Islet of Langerhans (tissue), 1 donor: Measurements from ENCODE around the gene CPLX3.

Experiments
- FAIRE-seq: peaks from one replicate; lab custom pipeline; 2011; peaks lifted over from hg19 to GRCh38; lab: Jason Lieb, UNC

Gene CPLX3

GRCh38 chr15:74845581-74845980 is 19.2 kb downstream of the CPLX3 start:
- FAIRE-seq = no peak

GRCh38 chr15:74847432-74847831 is 21.0 kb downstream of the CPLX3 start:
- peak; percentile 65 for FAIRE-seq

GRCh38 chr15:74850393-74850792 is 24.0 kb downstream of the CPLX3 start:
- FAIRE-seq = no peak

GRCh38 chr15:74851960-74852359 is 25.5 kb downstream of the CPLX3 start:
- FAIRE-seq = no peak

GRCh38 chr15:74854453-74855022 is 28.1 kb downstream of the CPLX3 start:
- no peak for FAIRE-seq

GRCh38 chr15:74855857-74856256 is 29.4 kb downstream of the CPLX3 start:
- no peak for FAIRE-seq

- no peak for FAIRE-seq
Observed at GRCh38 chr15:74856537-74856936, 30.1 kb downstream of the CPLX3 start.

GRCh38 chr15:74857082-74857655 is 30.7 kb downstream of the CPLX3 start:
- no peak for FAIRE-seq

- no peak for FAIRE-seq
Observed at GRCh38 chr15:74857671-74858368, 31.4 kb downstream of the CPLX3 start.

GRCh38 chr15:74858369-74858740 is 31.9 kb downstream of the CPLX3 start:
- FAIRE-seq = no peak

GRCh38 chr15:74863239-74864056 is 37.0 kb downstream of the CPLX3 start:
- FAIRE-seq = no peak

GRCh38 chr15:74864296-74864695 is 37.9 kb downstream of the CPLX3 start:
- FAIRE-seq = no peak

GRCh38 chr15:74865316-74865715 is 38.9 kb downstream of the CPLX3 start:
- FAIRE-seq = no peak

- FAIRE-seq = no peak
Observed at GRCh38 chr15:74866090-74866489, 39.7 kb downstream of the CPLX3 start.

- no peak for FAIRE-seq
Observed at GRCh38 chr15:74867466-74868038, 41.1 kb downstream of the CPLX3 start.

- FAIRE-seq = no peak
Observed at GRCh38 chr15:74868059-74868458, 41.6 kb downstream of the CPLX3 start.

- FAIRE-seq = no peak
Observed at GRCh38 chr15:74869372-74869725, 42.9 kb downstream of the CPLX3 start.

- FAIRE-seq = no peak
Observed at GRCh38 chr15:74869726-74870407, 43.4 kb downstream of the CPLX3 start.

GRCh38 chr15:74870436-74871215 is 44.2 kb downstream of the CPLX3 start:
- no peak for FAIRE-seq

GRCh38 chr15:74872702-74873035 is 46.2 kb downstream of the CPLX3 start:
- FAIRE-seq = no peak

- no peak for FAIRE-seq
Observed at GRCh38 chr15:74873036-74873755, 46.8 kb downstream of the CPLX3 start, which contains the start of gene SCAMP2. Gene SCAMP2, minus strand, starts transcription at chr15:74873365. Its CDS starts 110 bp downstream, at chr15:74873255.
